ENCODE results near the gene SCFD2.

DNA sequence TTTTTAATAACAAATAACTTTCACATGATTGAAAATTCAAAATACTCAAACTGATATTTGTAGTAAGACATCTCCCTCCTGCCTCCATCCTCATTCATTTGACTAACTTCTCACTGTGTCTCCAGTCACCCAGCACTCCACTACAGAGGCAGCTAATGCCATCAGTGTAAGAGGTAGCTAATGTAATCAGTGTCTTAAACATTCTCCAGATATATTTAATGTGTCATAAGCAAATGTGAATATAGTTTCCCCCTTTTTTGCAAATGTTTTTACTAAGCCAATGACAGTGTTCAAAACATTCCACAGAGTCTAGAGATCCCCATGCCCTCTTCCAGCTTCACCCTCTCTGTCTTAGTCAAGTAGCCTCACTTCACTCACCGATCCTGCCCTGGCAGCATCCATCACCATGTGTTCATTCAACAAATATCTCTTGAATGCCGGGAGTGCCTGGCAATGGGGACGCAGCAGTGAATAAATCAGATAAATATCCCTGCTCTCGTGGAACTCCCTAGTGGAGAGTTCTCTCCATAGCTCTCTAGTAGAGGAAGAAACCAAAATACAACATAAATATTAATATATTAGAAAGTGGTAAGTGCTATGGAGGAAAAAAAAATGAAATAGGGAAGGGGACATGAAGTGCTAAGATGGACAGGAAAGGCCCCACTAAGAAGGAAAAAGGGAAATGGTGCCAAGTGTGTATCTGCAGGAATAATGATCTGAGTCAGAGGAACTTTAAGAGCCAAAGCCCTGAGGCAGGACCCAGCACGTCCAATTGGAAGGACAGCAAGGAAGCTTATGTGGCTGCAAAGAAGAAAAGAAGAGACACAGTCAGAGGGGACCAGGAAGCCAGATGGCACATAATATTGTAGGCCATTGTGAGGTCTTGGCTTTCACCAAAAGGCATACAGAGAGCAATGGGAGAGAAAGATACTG is 18.7 kb downstream of the SCFD2 start:
- TF ChIP-seq SMC3 (IDR thresholded peaks at IDR 0.05) (no peak), CBX2 (IDR thresholded peaks at IDR 0.05; ENCODE audit: borderline replicate concordance, low read depth) (no peak), HDAC2 (IDR thresholded peaks at IDR 0.05) (no peak), CBX8 (IDR thresholded peaks at IDR 0.05) (no peak), JUN (IDR thresholded peaks at IDR 0.05) (no peak), MAFK (IDR thresholded peaks at IDR 0.05; ENCODE audit: partially characterized antibody) (no peak), POLR2A (IDR thresholded peaks at IDR 0.05; ENCODE audit: low read length) (no peak), RARB (CRISPR knock-in tag; IDR thresholded peaks at IDR 0.05) (no peak), CEBPB (IDR thresholded peaks at IDR 0.05) (no peak), MAZ (IDR thresholded peaks at IDR 0.05; ENCODE audit: borderline replicate concordance, low read depth, low read length) (no peak), ESRRA (IDR thresholded peaks at IDR 0.05; ENCODE audit: borderline replicate concordance, low read length) (no peak)
- TF ChIP-seq, protein P1, sequence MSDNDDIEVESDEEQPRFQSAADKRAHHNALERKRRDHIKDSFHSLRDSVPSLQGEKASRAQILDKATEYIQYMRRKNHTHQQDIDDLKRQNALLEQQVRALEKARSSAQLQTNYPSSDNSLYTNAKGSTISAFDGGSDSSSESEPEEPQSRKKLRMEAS (IDR thresholded peaks at IDR 0.05), result no peak
- TF ChIP-seq, protein P2, sequence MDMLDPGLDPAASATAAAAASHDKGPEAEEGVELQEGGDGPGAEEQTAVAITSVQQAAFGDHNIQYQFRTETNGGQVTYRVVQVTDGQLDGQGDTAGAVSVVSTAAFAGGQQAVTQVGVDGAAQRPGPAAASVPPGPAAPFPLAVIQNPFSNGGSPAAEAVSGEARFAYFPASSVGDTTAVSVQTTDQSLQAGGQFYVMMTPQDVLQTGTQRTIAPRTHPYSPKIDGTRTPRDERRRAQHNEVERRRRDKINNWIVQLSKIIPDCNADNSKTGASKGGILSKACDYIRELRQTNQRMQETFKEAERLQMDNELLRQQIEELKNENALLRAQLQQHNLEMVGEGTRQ (IDR thresholded peaks at IDR 0.05), result no peak
